Measurements from ENCODE around the gene MAP7D3.

DNA sequence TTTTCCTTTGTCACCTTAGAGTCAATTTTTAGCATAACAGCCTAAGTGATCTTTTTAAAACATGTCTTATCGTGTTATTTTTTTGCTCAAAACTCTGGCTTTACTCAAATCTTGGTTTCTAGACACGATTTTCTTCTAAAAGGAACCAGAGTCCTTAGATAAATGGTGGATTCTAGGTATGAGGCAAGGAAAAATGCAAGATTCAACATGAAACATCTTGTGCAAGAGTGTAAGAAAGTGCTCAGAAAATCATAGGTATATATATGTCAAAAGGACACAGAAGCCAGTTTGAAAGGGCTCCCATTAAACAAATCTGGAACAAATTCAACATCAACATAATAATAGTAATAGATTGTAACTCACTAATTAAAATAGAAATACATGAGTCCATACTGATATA lies 41.5 kb upstream of the MAP7D3 start:
- TF ChIP-seq SPI1 (IDR thresholded peaks at IDR 0.05; ENCODE audit: borderline replicate concordance, low read depth, low read length) (no peak), ZNF232 (CRISPR knock-in tag; IDR thresholded peaks at IDR 0.05) (no peak), U2AF1 (optimal IDR thresholded peaks at IDR 0.05; ENCODE audit: low read depth, low read length) (no peak), NCOA4 (IDR thresholded peaks at IDR 0.05; ENCODE audit: partially characterized antibody) (no peak), RFX1 (IDR thresholded peaks at IDR 0.05) (no peak), MCM5 (IDR thresholded peaks at IDR 0.05; ENCODE audit: low read depth) (no peak)
- TF ChIP-seq, protein P1, sequence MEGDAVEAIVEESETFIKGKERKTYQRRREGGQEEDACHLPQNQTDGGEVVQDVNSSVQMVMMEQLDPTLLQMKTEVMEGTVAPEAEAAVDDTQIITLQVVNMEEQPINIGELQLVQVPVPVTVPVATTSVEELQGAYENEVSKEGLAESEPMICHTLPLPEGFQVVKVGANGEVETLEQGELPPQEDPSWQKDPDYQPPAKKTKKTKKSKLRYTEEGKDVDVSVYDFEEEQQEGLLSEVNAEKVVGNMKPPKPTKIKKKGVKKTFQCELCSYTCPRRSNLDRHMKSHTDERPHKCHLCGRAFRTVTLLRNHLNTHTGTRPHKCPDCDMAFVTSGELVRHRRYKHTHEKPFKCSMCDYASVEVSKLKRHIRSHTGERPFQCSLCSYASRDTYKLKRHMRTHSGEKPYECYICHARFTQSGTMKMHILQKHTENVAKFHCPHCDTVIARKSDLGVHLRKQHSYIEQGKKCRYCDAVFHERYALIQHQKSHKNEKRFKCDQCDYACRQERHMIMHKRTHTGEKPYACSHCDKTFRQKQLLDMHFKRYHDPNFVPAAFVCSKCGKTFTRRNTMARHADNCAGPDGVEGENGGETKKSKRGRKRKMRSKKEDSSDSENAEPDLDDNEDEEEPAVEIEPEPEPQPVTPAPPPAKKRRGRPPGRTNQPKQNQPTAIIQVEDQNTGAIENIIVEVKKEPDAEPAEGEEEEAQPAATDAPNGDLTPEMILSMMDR (IDR thresholded peaks at IDR 0.05 in 2 of 3, conservative IDR thresholded peaks at IDR 0.05 in 1 of 3; ENCODE audit: insufficient read depth in 2 of 3, low read depth in 1 of 3, low read length in 3 of 3), result no peak
- TF ChIP-seq, protein P2, sequence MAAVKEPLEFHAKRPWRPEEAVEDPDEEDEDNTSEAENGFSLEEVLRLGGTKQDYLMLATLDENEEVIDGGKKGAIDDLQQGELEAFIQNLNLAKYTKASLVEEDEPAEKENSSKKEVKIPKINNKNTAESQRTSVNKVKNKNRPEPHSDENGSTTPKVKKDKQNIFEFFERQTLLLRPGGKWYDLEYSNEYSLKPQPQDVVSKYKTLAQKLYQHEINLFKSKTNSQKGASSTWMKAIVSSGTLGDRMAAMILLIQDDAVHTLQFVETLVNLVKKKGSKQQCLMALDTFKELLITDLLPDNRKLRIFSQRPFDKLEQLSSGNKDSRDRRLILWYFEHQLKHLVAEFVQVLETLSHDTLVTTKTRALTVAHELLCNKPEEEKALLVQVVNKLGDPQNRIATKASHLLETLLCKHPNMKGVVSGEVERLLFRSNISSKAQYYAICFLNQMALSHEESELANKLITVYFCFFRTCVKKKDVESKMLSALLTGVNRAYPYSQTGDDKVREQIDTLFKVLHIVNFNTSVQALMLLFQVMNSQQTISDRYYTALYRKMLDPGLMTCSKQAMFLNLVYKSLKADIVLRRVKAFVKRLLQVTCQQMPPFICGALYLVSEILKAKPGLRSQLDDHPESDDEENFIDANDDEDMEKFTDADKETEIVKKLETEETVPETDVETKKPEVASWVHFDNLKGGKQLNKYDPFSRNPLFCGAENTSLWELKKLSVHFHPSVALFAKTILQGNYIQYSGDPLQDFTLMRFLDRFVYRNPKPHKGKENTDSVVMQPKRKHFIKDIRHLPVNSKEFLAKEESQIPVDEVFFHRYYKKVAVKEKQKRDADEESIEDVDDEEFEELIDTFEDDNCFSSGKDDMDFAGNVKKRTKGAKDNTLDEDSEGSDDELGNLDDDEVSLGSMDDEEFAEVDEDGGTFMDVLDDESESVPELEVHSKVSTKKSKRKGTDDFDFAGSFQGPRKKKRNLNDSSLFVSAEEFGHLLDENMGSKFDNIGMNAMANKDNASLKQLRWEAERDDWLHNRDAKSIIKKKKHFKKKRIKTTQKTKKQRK (IDR thresholded peaks at IDR 0.05; ENCODE audit: borderline replicate concordance, low read depth, low read length), result no peak
